ENCODE measurements around the gene TSHZ2. TPM values are rescaled to one million over a fixed set of nuclear protein-coding genes. Genes with fewer than 3 reads are reported as not detected.
A peak's percentile ranks its signal among the peaks of the same experiment; 100 is the strongest.

TSHZ2 gene
- total RNA-seq, 1 experiment from 2014 or later = 0.20 TPM

- POLR2A ChIA-PET = no interaction called here
- Mint-ChIP-seq H3K27me3 (ENCODE audit: low read depth) (peaks cover 22% of the 10 kb centered on the region), H3K27ac (no peak overlapping the region; the same call in 1 of the 2 replicates), H3K9me3 (peaks cover 21% of the 10 kb centered on the region), H3K4me3 (peak overlapping the region; percentile 49; the same call in 1 of the 2 replicates), H3K4me1 (peaks cover 38% of the 10 kb centered on the region), H3K36me3 (peaks cover 19% of the 10 kb centered on the region)
- DNase-seq (ENCODE audit: low spot score) (peak; percentile 95), ATAC-seq (peak; percentile 92)
- CTCF ChIA-PET = interaction anchor here (0.6 to 2.2 kb wide), 20 partner anchors 8 to 740 kb away, joined by 3 to 19 read pairs (median 4); no protein-coding TSS in a partner anchor
- TF ChIP-seq NR1H2 (CRISPR knock-in tag; IDR thresholded peaks at IDR 0.05) (no peak), USF1 (CRISPR knock-in tag; IDR thresholded peaks at IDR 0.05) (peak; percentile 25; the same call in 1 of the 2 replicates), STAT6 (CRISPR knock-in tag; conservative IDR thresholded peaks at IDR 0.05; ENCODE audit: low read depth) (no peak), CREB1 (CRISPR knock-in tag; IDR thresholded peaks at IDR 0.05) (no peak), CTCF (IDR thresholded peaks at IDR 0.05) (peak; percentile 88), ARID4B (CRISPR knock-in tag; IDR thresholded peaks at IDR 0.05; ENCODE audit: borderline replicate concordance) (peak; percentile 60; the same call in 1 of the 2 replicates), TEAD1 (CRISPR knock-in tag; IDR thresholded peaks at IDR 0.05) (peak; percentile 49; the same call in 1 of the 2 replicates), FOXP1 (CRISPR knock-in tag; IDR thresholded peaks at IDR 0.05; ENCODE audit: borderline replicate concordance) (peak; percentile 28; the same call in 1 of the 2 replicates), PRDM15 (CRISPR knock-in tag; IDR thresholded peaks at IDR 0.05) (no peak), SP1 (CRISPR knock-in tag; conservative IDR thresholded peaks at IDR 0.05) (peak; percentile 40; the same call in 1 of the 2 replicates), MAX (CRISPR knock-in tag; IDR thresholded peaks at IDR 0.05) (peak; percentile 60; the same call in 1 of the 2 replicates), KAT7 (CRISPR knock-in tag; IDR thresholded peaks at IDR 0.05; ENCODE audit: borderline replicate concordance) (no peak), ZNF263 (CRISPR knock-in tag; IDR thresholded peaks at IDR 0.05; ENCODE audit: low read depth) (no peak), RORB (CRISPR knock-in tag; IDR thresholded peaks at IDR 0.05) (no peak), GTF2I (CRISPR knock-in tag; conservative IDR thresholded peaks at IDR 0.05) (0 out of 2 replicates have a peak, but pooled peaks have one; percentile 16), IRF2 (CRISPR knock-in tag; IDR thresholded peaks at IDR 0.05; ENCODE audit: borderline replicate concordance, low read depth) (no peak), ELF4 (CRISPR knock-in tag; IDR thresholded peaks at IDR 0.05; ENCODE audit: low read depth) (no peak), ZNF121 (CRISPR knock-in tag; IDR thresholded peaks at IDR 0.05) (no peak), ATF3 (CRISPR knock-in tag; conservative IDR thresholded peaks at IDR 0.05) (no peak), HMGXB4 (CRISPR knock-in tag; IDR thresholded peaks at IDR 0.05) (0 out of 2 replicates have a peak, but pooled peaks have one; percentile 53)
These were observed 244.9 kb downstream of the TSHZ2 start for GRCh38 chr20:53216856-53217576.

Measured in WTC11 (cell line).